Tibial nerve (tissue), 3 donors: ENCODE results near the gene FMN2.

Source experiments
- CTCF ChIP-seq, 5 experiments: fragments of 200-600 bp in 3 of 5; fragments of 450-650 bp in 2 of 5; sonication (generic) in 3 of 5; IDR thresholded peaks; one replicate each; pipeline ENCODE4 v1.5.1; 2016 to 2019; ENCODE audit warnings: antibody characterized with exemption in 5 of 5, mild to moderate bottlenecking in 3 of 5, moderate library complexity in 2 of 5
- POLR2A ChIP-seq, 2 donors: fragments of 450-650 bp; IDR thresholded peaks; one replicate each; pipeline ENCODE4 v1.6.1; 2017; ENCODE audit warnings: antibody characterized with exemption in 2 of 2, mild to moderate bottlenecking in 2 of 2, moderate library complexity in 2 of 2

DNA sequence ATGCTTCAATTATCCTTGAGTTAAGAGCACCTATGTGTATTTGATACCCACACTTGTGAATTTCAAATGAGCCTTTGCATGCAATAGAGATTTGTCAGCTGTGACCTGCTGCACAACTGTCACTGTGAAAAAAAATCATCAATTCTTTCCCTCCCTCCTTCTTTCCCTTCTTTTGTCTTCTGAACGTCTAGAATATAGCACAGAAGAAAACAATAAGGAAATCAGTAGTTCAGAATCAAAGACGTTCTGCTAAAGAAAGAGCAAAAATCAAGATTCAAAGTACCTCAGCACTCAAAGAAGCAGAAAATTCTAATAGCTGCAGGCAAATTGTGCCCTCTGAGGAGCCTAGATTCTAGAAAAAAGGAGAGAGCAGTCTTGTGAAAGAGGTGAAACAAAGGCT, 1.7 kb upstream of the FMN2 start:
- TF ChIP-seq CTCF (IDR thresholded peaks at IDR 0.05) = no peak
- TF ChIP-seq POLR2A (IDR thresholded peaks at IDR 0.05) = no peak
